GM18498 (cell line): ENCODE data around the gene FATE1.
A peak's percentile ranks its signal among the peaks of the same experiment; 100 is the strongest.
"Not testable (repeated sequence)": the region's sequence is repeated elsewhere in the genome, so short reads cannot be mapped to it uniquely, and the experiment has no call there.

Experiments
- ATAC-seq: cut with Tn5 transposase; IDR thresholded peaks from one replicate; pipeline ENCODE4 v1.9.1; 2021; ENCODE audit warnings: mild to moderate bottlenecking, moderate library complexity; ENCODE audit not compliant: unreplicated experiment

Gene FATE1, protein sequence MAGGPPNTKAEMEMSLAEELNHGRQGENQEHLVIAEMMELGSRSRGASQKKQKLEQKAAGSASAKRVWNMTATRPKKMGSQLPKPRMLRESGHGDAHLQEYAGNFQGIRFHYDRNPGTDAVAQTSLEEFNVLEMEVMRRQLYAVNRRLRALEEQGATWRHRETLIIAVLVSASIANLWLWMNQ

DNA sequence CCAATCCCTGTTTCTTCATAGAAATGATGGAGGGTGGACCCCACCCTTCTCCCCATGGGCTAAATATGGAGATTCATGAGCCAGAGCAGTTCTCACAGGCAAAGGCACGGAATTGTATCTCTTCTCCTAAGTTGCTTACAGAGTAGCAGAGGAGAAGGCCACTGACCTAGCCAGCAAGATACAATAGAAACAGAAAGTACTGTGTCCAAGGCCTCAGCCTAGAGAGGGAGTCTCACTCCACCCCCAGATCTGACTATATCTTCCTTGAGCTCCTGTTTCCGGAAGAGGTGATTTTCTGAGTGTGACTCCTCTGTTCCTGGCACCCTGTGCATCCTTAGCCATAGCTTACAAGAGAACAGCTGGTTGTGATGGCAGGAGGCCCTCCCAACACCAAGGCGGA is at the start of gene FATE1:
Gene FATE1 (plus strand): TSS at position 284 of the 400 bp plus-strand sequence. CDS start 85 bp downstream, at position 369.
- ATAC-seq: no peak

DNA sequence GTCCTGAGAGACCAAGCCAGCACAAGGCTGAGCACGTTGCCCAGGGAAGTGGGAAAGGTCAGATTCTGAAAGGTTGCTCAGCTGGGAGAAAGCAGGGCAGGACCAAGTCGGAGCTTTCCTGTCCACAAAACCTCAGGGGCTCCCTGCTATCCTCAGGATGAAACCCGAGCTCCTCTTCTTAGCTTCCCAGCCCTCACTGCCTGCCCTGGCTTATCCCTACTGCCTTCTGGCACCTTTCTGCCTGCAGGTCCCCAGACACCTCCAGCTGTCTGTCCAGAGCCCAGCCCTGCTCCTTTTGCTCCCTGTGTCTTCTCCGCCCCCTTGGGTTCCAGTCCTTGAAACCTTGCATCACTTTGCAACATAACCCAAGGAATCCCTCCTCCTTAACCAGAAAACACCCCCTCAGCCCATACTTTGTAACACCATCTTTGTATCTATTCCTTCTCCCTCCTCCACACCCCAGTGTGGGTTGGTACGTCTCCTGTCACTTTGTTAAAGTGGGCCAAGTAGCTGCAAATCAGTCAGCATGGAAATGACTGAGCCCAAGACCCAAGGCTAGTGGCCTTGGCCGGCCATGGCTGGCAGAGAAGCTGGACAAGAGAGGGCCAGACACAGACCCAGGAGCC is 40.6 kb upstream of the FATE1 start:
- ATAC-seq: no peak

DNA sequence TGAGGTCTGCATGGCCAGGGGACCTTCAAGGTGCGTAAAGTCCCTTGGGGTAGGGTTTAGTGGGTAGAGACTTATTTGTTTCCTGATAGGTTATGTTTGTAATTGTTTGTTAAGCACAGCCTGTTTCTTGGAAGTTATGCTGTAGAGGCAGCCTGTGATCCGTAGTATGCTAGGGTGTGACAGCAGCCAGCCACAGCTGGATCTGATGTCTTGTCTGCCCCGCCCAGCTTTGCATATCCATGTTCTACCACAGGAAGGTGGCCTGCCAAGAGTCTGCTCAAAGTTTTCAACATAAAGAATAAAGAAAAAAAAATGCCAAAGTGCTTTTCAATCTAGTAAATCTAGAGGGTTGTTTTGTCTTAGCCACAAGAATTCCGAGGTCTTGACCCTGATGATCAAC is 39.6 kb upstream of the FATE1 start:
- no peak for ATAC-seq

DNA sequence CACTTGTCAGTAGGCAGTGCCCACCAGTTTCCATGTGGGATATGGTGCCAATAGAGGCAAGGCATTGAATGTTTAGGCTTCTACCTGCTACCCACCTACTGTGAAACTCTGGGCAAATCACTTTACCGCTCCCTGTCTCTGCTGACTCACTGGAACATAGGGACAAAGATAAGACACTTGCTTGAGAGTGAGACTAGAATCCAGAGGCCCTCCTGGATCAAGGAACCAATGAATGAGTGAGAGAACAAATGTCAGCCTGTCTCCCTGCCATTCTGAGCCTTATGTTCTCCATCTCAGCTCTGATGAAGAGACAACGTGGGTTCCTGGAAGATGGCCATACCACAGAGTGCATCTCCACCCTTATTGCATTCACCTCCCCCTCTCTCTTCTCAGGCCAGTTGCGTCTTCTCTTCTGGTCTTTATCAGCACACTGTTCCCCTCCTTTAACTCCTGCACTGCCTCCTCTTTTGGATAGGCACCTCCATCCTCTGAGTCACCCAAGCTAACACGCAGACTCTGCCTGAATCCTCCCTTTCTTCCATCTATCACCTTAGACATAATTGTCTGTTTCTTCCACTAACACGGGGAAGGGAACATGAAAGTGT is 35.9 kb upstream of the FATE1 start:
- no peak for ATAC-seq

DNA sequence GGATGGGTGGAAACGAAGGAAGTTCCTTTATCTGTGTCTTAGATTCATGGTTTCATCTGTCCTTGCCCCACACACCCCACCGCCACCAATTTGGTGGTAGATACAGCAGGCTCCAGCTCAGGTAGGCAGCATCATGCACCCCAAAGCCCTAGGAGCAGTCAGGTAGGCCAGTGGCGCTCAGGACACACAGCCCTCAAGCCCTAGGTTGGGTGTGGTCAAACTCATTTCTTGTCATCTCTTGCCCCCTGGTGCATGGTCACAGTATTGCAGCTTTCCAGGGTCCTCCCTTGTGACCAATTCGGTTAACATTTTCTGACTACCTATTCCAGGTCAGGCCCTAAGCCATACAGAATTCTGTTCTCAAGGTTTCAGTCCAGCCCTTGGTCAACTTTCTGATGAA is 35.0 kb upstream of the FATE1 start:
- peak; percentile 85 for ATAC-seq

DNA sequence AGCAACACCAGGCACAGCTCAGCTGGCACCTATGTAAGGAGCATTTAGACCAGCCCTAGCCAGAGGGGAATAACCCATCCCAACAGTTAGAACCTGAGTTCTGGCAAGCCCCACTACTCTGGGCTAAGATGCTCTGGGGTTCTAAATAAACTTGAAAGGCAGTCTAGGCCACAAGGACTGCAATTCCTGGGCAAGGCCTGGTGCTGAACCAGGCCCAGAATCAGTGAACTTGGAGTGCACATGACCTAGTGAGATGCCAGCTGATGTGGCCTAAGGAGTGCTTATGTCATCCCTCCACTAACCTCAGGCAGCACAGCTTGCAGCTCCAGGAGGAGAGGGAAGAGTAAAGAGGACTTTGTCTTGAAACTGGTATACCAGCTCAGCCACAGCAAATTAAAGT is 28.2 kb upstream of the FATE1 start:
- no peak for ATAC-seq

DNA sequence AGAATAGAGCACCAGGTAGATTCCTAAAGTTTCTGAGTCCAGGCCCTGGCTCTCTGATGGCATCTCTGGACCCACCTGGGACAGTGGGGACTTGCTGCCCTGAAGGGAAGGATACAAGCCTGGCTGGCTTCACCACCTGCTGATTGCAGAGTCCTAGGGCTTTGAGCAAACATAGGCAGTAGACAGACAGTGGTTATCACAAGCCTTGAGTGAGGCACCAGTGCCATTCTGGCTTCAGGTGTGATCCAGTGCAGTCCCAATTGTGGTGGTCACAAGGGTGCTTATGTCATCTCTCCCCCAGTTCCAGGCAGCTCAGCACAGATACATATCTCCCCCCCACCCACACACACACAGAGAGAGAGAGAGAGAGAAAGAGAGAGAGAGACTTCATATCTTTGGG is 27.1 kb upstream of the FATE1 start:
- no peak for ATAC-seq

DNA sequence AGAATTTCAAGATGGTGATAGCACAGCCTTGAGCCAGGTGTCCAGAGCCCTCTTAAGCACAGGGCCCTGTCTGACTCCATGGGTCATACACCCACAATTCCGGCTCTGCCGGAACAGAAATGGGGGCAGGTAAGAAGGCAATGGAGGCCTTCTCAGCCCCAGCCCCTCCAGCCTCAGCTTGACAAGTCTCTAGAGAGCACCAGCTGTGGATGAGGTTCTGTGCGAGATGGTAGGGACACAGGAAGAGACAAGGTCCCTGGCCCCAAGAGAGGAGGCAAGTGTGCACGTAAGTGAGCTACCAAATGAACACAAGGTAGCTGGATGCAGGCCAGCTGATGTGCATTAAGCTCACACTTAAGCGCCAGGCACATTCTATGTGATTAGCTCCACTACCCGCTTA is 23.0 kb upstream of the FATE1 start:
- no peak for ATAC-seq

DNA sequence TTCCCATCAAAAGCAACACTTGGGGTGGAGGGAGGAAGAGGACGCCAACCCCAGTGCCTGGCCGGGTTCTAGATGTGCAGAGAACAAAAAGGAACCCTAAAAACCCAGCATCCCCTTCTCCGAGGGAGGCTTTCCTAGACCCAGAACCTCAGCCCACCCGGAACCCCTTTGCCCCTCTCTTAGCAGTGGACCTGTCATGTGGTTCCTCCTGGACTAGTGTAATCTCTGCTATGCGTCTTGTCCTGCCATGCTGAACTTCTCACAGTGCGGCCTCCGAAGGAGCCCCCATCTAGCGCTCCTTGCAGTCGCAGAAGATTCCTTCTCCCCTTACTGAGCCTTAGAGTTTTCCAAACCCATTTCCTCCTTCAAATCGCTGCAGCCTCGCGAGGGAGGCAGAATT is 21.7 kb upstream of the FATE1 start:
- ATAC-seq: no peak

DNA sequence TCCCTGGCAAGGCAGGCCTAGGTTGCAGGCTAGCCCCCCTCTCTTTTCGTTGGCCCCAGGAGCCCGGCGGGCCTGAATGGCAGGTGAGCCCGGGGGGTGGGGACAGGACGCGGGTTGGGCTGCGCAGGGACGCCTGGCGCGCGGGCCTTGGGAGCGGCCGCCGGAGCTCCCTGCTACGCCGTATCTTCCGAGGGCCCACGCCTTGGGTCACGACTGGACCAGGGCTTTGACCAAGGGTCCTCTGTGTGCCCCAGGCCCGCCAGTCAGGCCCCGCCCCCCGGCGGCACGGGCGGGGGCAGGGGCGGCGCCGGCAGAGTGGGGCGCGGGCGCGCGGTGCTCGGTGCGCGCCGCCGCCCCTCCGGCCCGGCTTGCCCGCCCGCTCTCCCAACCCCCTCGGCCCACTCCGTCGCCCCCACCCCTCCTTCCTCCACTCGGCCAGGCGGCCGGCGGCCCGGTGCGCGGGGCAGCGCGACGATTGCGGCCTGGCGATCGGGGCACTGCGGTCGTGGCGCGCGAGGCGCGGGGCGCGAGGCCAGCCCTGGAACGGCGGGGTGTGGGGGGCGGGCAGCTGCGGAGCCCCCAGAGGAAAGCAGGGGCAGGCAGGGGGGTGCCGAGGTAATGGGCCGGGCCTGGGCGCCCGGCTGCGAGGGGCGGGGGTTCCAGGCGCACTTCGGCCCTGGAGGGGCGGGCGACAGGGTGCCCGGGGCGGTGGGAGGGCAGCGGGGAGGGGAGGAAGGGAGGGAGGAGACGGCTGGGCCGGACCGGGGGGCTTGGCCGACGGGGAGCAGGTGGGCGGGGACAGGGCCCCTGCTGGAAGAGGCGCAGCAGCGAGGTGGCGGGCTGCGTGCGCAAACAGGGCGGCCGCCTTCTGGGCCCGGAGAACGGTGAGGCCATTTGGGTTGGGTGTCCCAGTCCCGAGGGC is 20.9 kb upstream of the FATE1 start, which contains the start of gene PRRG3:
Gene PRRG3 (plus strand): TSS at position 798 of the 922 bp plus-strand sequence. CDS start 3,357 bp downstream, outside the sequence.
- no peak for ATAC-seq

DNA sequence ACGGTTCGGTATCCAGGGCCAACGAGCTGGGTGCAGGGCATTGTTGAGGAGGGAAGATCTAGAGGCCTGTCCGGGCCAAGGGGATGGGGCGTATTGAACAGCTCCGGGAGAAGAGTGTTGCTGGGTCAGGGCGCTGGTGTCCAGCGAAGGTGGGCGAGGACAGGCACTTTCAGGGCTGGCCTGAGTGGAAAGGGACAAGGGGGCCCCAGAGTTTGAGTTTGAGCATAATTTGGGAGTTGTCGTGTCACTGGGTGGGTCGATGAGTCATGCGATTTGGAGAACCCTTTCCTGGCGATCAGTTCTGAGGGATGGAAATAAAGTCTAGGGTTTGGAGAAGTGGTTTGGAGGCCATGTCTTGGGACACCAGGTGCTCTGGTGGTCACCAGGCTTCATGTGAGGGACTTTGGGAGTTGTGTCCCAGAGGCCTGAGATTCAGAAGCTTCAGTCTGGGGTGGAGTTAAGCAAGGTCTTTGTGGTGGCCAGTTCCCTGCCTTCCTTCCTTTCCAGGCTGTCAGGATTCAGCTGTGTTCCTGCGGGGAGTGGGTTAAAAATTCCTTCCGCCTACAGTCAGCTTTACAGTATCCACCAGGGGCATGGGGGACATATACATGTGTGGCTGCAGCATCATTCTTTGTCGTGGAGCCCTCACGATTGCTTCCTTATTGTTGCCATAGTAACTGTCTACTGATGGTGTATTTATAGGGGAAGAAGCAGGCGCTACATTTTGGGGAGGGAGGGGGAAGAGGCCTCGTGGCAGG is 20.1 kb upstream of the FATE1 start:
- no peak for ATAC-seq

DNA sequence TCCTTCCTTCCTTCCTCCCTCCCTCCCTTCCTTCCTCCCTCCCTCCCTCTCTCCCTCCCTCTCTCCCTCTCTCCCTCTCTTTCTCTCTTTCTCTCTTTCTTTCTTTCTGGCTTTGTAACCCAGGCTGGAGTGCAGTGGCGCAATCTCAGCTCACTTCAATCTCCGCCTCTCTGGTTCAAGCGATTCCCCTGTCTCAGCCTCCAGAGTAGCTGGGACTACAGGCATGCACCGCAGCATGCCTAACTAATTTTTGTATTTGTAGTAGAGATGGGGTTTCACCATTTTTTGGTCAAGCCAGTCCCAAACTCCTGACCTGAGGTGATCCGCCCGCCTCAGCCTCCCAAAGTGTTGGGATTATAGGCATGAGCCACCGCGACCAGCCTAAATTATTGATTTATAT is 18.8 kb upstream of the FATE1 start:
- not testable (repeated sequence) for ATAC-seq

DNA sequence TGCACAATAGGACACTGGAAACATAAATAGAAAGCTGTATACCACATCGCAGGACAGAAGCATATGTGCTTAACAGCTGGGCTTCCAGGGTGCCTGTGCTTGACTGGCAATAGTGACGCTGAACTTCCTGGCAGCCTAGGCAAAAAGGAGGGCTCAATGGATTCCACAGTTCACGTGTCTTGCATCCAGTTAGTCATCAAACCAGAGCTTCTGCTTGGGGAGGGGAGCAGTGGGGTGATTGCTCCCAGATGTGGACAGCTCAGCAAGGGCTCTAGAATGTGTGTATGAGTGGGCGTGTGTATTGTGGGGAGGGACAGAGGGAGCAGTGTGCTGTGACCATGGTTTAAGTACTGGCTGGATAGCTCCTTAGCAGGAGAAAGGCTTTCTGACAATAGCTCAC is 18.3 kb upstream of the FATE1 start:
- no peak for ATAC-seq

DNA sequence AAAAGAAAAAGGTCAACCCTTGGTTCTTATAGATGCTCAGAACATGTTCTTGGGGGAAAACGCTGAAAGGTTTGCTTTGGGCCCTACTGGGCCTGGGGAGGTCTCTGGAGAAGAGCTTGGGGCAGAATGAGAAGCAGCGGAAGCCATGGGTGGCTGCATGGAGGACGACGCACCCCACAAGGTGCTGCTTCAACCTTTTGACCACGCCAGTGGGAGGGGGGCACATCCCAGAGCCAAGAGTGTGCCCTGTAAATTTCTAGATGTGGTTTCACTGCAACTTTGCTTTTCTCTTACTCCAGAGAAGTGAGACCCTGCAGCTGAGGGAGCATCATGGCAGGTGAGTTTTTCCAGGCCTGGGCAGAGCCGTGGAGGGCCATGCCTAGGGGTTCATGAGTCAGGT is 17.4 kb upstream of the FATE1 start:
- ATAC-seq: no peak

DNA sequence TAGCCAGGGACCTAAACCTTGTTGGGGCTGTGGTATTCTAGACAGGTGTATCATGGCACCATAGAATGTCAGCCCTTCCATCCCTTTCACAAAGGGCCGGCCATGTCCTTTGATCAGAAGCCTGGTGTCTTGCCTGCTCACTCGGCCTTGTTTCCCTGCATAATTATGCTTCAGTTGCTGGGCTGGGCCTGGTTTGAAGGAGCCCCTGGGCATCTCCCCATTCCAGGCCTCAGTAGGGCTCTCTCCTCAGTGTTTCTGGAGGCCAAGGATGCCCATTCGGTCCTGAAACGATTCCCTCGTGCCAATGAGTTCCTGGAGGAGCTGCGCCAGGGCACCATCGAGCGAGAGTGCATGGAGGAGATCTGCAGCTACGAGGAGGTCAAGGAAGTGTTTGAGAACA is 16.1 kb upstream of the FATE1 start:
- ATAC-seq: no peak

DNA sequence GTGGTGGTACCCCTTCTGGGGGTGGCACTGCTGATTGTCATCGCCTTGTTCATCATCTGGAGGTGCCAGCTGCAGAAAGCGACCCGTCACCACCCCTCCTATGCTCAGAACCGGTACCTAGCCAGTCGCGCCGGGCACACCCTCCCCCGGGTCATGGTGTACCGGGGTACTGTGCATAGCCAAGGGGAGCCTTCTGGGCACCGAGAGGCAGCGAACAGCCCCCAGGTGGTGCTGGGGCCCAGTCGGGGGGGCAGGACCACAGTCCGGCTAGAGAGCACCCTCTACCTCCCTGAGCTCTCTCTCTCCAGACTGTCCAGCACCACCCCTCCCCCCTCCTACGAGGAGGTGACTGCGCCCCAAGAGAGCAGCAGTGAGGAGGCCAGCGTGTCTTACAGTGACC is 15.3 kb upstream of the FATE1 start:
- no peak for ATAC-seq

DNA sequence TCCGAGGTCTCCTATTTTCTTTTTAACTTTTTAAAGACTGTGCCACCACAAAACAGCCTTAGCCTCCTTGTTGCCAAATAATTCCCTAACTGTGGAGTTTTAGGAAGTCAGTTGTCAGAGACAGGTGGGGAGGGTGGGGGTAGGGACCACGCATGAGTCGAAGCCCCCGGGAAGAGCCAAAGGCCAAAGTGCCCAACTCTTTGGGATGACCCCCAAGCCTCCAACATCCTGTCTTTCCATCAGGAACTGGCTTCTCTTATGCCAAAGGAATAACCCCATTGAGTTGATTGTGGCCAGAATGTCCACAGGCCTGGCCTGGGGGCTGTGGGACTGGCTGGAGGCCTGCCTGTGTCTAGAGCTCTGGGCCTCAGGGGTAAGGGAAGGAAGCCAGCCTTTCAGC is 14.8 kb upstream of the FATE1 start:
- ATAC-seq: no peak

DNA sequence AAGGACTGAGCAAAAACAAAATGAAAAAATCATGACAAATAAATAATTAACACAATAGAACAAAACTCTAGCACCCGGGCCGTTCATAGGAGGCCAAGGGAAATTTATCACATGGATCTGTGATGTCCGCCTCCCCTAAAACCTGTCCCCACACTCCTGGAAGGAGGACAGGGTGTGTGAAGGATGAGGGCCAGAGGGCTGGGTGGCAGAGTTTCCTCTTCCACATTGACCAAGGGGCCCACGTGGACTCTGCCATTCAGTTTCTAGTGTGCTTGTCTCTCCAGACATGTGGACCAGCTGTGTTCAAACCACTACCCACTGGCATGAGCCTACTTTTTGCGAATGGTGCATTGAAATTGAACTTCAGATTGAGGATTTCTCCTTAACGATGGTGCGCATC is 14.3 kb upstream of the FATE1 start:
- no peak for ATAC-seq

DNA sequence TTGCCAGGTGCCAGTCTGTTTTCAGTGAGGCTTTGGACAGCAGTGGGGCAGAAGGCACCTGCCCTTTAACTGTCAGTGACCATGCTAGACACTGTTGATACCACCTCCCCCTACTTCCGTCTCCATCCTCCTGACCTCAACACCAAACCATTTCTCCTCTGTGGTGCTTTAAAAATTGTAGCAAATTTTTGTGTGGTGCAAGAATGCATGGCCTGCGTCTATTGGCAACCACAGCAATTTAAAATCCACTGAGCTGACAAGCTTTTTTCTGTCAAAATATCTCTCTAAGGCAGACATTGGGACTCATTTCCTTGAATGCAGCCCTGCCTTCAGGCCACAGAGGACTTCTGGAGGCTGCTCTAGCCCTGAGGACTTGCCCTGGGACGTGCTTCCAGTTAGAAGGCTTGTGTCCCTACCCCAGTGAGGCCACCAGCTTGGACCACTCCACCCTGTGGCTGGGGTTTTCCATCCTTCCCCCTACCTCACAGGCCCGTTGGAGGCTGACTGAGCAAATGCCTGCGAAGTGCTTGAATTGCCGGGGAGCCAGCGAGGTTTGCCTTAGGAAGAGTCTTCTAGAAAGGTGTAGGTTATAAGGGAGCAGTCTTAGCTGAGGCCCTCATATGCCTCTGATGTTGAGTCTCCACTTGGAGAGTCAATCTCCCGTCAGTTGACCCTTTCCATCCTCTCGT is 13.7 kb upstream of the FATE1 start:
- no peak for ATAC-seq

DNA sequence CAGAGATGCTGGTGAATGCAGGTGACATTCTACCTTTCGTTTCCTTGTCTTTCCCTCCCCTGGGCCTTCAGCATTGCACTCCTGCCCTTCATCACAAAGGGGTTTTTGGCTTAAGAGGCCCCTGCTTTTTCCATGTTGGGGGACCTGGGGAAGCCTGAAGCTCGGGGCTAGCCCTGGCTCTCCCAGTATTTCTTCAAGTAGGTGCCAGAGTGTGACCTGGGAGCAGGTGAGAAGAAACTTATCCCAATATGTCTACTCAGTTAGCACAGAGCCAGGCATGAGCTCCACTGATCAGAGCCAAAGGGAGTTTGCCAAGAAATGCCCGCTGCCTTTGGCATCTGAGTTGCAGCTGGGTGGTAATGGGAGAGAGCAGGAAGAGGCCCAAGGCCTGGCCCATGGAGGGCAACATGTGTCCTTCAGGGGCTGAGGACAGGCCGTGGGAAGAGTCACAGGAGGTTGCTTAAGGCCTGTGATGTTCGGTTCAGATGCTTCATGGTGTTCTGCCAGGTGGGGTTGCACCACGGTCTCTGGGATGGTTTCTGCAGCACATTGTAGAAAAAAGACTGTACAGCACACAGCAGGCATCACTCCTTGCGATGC is 13.0 kb upstream of the FATE1 start:
- no peak for ATAC-seq
